Activated T-cell treated with anti-CD3 and anti-CD28 coated beads for 48 hours (primary cell): Measurements from ENCODE around the gene ACVR1C.
"Not testable (repeated sequence)": the region's sequence is repeated elsewhere in the genome, so short reads cannot be mapped to it uniquely, and the experiment has no call there.

Source experiments
- DNase-seq: peaks from one replicate; pipeline ENCODE4 v3.0.0-alpha.2; 2020; ENCODE audit warnings: low read depth

ACVR1C gene

DNA sequence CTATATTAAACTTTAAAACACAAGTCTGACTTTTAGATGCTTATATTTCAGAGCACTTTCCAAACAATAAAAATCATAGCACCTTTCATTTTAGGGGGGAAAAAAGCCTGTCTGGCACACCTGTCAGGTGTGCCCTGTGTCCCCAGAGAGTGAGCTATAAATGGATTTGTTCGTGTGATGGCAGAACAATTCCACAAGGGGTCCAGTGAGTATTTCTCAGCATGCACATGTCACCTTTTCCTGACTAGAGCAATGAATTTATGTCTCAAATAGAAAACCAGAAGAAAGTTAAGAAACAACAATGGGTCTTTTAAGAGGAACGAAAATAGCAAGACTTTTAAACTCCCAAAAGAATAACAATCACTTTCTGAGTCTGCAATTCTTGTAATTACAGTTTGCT, 55.9 kb downstream of the ACVR1C start:
- DNase-seq = no peak

GRCh38 chr2:157566623-157567022, 62.0 kb downstream of the ACVR1C start:
- not testable (repeated sequence) for DNase-seq

DNA sequence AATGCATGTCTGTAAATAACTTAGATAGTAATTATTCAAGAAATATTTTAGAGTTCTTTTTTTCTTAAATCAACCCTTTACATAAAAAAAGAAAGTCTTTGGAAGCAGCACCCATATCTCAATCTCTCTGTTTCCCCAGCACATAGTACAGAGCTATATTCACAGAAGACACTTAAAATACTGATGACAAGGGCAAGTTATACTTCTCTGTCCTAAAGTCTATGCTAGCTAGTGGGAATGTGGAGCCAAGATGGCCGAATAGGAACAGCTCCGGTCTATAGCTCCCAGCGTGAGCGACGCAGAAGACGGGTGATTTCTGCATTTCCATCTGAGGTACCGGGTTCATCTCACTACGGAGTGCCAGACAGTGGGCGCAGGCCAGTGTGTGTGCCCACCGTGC, 62.6 kb downstream of the ACVR1C start:
- not testable (repeated sequence) for DNase-seq

- DNase-seq = no peak
These were observed 63.1 kb downstream of the ACVR1C start for GRCh38 chr2:157565550-157565949.

DNA sequence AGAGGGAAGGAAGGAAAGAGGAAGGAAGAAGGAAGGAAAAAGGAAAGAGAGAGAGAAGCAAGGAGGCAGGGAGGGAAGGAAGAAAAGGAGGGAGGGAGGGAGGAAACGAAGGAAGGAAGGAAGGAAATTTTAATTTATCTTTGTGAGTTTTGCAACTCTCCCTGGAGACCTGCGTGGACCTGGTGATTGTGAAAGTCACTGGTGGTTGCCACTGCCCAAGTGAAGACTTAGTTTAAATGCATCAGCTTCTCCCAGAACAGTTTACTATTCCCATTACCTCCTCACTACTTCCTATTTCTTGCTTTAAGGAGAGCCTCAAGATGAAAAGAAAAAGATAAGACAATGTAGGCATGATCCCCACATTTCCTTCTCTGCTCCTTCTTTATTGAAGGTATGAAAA, 68.8 kb downstream of the ACVR1C start:
- no peak for DNase-seq

DNA sequence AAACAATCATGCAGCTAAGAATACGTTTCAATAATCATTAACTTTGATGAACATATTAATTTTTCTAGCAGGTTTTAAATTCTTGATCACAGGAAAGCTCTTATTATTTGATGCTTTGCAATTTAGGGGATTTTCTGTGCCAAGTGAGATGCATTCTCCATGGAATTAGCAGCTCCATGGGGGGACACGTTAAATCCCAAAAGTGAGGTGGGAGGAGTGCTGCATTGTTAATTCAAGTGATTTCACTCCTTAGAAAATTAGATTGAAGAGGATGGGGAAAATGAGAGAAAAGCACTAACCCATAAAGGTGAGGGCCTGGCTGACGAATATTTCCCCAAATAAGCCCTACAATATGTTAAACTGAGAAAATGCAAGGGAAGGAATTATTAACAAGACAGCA, 69.2 kb downstream of the ACVR1C start:
- DNase-seq = no peak

- no peak for DNase-seq
These were observed 69.6 kb downstream of the ACVR1C start for GRCh38 chr2:157559061-157559460.

DNA sequence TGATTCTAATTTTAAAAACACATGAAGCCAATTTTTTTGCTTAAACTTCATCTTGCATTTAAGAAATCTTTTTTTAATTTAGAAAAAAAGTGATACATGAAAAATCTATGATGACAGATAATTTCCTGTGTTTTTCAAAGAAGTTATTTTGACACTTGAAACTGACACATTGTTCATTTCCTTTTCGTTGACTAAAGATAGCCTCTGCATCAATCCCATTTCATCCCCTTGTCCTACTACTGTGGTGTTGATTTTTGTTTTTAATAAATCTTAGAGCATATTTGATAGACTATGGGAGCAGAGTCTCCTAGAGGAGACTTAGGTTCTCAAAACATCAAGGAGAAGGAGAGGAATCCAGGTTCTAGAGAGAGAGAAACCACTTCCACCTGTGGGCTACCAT, 70.9 kb downstream of the ACVR1C start:
- no peak for DNase-seq

- DNase-seq = no peak
These were observed 88.6 kb downstream of the ACVR1C start for GRCh38 chr2:157540102-157540501.

GRCh38 chr2:157538064-157538463, 90.6 kb downstream of the ACVR1C start:
- no peak for DNase-seq

DNA sequence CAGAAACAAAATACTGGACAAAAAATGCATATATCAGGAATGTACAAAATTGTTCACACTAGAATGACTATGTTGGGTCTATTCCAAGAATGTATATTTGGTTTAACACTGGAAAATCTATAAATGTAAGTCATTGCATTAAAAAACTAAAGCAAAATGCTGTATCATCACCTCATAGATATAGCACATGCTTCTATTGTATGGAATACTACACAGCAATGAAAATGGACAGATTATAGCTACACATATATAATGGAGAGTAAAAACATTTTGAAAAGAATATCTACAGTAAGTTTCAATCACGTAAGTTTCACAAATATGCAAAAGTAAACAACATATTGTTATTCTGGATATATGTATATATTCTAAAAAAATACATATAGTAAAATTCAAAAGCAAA, 91.8 kb downstream of the ACVR1C start:
- no peak for DNase-seq

DNA sequence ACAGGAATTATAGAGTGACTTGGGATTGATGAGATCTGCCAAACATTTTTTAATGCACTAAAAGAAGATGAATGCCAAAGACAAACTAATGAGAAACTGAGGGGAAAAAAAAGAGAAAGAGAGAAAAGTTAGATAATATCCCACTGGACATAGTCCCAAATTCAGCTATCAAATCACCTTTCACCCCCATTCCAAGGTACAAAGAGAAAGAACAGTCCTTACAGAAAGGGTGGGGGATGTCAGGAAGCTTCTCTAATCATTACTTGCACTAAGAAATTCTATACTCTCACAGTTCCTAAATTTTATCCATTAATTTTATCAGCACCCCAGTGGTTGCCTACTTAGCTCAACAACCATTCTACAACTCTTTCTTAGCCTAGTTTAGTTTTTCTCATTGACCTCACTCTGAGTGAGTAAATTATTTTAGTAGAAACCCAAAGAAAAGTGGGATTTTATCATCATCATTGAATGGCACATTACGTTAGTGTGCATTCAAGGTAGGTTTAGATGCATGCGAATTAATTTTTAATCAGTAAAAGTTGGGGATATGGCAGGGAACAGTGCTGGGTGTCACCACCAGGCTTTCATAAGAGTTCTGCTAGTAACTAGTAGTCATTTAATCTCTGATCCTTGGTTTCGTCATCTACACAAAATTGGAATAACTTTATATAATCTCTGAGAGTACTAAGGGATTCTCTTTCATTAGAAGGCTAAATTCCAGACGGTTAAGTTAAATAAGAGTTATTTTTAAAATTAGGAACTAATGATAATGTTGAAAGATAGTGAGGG, 99.5 kb downstream of the ACVR1C start:
- no peak for DNase-seq

DNA sequence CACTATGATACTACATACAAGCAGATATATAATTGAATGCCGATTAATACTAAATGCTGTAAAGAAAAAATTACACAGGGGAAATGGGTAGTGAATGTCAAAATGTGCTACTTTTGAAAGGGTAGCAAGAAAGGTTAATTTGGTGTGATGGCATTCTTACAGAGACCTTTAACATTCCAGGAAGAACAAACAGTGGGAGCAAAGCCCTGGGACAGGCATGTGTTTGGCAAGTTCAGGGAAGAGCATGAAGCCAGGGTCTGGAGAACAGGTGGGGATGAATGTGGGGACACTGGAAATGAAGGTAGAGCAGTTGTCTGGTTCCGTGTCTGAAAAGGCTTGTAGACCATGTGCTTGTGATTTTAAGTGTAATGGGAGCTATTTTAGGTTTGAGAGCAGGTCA, 102.6 kb downstream of the ACVR1C start:
- DNase-seq = no peak

DNA sequence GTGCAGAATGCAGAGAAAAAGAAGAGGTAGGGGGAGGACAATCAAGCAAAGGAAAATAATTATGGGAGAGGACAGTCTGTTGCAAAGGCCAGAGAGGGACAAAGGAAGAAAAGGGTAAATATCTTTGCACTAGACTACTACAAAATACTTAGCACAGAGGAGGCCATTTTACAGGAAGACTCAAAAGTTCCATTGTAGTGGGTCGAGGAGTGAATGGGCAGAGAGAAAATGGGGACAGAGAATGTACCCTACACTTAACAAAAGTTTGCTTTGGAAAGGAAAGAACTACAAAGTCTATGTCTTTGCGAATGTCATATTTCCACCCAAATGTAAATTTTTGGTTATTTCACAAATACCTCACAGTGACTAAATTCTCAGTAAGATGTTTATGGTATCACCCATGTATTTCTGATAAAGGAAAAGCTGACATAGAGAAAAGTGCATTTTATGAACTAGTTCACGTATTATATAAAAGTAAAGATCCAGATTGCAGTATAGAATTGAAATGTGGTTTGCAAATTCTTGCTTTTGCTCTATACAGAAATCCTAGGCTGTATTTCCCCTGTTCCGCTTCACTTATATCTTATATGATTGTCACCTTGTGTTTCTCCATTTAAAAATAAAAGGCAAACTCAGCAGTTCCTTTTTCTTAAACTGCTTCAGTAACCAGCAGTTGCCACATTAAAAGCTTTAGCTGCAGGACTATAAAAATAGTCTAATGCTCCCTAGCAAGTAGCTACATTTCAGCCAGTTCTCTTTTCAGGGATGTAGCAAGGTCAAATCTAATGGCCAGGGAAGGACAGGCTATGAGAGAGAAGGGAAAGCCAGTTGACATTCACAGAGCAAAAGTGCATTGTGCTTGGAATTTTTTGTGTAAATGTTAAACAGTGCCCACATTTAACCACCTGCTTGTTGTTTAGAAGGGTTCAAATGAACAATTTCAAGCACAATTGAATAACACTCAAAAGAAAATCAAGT, 105.1 kb downstream of the ACVR1C start:
- no peak for DNase-seq

- DNase-seq = not testable (repeated sequence)
These were observed 113.7 kb downstream of the ACVR1C start for GRCh38 chr2:157514966-157515365.

- DNase-seq = no peak
These were observed 118.9 kb downstream of the ACVR1C start for GRCh38 chr2:157509744-157510143.

- no peak for DNase-seq
These were observed 120.0 kb downstream of the ACVR1C start for GRCh38 chr2:157508676-157509075.

DNA sequence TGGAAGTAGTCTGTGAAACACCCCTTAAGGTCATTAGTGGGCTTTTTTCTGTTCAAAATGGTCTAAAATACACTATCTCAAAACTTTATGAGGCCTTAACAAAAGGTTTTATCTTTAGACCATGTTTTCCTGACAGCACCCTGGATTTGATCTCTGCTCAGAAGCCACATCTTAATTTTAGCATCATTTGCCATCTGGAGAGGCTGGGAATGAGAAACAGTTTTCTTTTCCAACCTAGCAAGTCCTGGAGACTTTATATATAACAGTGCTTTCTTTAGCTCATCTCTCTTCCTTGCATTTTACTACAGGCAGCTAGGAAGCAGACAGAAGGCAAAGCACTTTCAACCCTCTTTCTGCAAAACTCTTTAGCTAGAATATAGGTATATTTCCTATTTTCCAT, 122.1 kb downstream of the ACVR1C start:
- no peak for DNase-seq

DNA sequence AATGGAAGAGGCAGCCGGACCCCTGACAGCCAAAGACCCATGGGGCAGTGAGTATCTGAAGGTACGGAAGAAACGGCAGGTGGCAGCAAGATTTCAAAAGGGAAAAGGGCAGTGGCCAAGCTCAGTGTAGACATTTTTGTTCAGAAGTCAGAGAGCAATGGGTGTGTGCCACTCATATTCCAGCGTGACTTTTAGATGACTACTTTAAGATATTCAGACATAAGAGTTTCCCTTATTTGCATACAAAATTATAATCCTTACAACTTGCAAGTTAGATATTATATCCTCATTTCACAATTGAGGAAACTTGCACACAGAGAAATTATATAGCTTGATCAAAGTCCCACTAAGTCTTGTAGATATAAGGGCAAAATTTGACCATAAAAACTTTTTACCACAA, 124.0 kb downstream of the ACVR1C start:
- DNase-seq = no peak

DNA sequence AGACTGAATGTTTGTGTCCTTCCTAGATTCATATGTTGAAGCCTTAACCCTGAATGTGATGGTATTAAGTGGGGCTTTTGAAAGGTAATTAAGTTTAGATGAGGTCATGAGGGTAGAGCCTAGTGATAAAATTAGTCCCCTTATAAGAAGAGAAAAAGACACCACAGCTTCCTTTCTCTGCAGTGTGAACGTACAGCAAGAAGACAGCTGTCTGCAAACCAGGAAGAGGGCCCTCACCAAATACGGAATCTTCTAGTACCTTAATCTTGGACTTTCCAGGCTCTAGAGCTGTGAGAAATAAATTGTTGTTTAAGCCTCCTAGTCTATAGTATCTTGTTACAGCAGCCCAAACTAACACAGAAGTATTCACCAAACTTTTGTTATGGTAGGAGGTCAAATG, 127.6 kb downstream of the ACVR1C start:
- no peak for DNase-seq

- no peak for DNase-seq
These were observed 128.3 kb downstream of the ACVR1C start for GRCh38 chr2:157500334-157500733.

- no peak for DNase-seq
These were observed 130.2 kb downstream of the ACVR1C start for GRCh38 chr2:157498483-157498882.

- no peak for DNase-seq
These were observed 130.9 kb downstream of the ACVR1C start for GRCh38 chr2:157497638-157498314.
